Forelimb muscle (tissue), 1 donor: Measurements from ENCODE around the gene EPOP. TPM values are rescaled to one million over a fixed set of nuclear protein-coding genes. Genes with fewer than 3 reads are reported as not detected.

ENCODE experiments used
- DNase-seq: peaks from one replicate; pipeline ENCODE4 v3.0.0-alpha.2; 2013; ENCODE audit warnings: low read depth
- polyA plus RNA-seq: library from polyadenylated mRNA; unstranded; fragments of 120-200 nt; gene quantifications from one replicate; pipeline ENCODE4 v1.2.1, GENCODE V29; 2013; ENCODE audit not compliant: insufficient read length

EPOP gene
- polyA plus RNA-seq, 1 donor, result 0.51 TPM

GRCh38 chr17:38705803-38706504 is 31.2 kb upstream of the EPOP start:
- no peak for DNase-seq

DNA sequence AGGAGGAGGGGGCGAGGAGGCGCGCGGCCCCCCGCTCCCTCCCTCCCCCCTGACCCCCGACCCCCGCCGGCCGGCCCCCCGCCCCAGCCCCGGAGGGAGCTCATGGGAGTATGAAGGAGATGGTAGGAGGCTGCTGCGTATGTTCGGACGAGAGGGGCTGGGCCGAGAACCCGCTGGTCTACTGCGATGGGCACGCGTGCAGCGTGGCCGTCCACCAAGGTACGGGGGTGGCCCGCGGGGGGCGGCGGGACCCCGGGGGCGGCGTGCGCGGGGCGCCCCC is 30.7 kb upstream of the EPOP start:
- no peak for DNase-seq

GRCh38 chr17:38704606-38705522 is 30.1 kb upstream of the EPOP start, which contains the start of gene MLLT6:
MLLT6 (plus strand) TSS chr17:38705273; CDS start chr17:38705633, 360 bp downstream.
- peak; percentile 59 for DNase-seq

- no peak for DNase-seq
Measured at GRCh38 chr17:38703742-38704605, 29.2 kb upstream of the EPOP start.

DNA sequence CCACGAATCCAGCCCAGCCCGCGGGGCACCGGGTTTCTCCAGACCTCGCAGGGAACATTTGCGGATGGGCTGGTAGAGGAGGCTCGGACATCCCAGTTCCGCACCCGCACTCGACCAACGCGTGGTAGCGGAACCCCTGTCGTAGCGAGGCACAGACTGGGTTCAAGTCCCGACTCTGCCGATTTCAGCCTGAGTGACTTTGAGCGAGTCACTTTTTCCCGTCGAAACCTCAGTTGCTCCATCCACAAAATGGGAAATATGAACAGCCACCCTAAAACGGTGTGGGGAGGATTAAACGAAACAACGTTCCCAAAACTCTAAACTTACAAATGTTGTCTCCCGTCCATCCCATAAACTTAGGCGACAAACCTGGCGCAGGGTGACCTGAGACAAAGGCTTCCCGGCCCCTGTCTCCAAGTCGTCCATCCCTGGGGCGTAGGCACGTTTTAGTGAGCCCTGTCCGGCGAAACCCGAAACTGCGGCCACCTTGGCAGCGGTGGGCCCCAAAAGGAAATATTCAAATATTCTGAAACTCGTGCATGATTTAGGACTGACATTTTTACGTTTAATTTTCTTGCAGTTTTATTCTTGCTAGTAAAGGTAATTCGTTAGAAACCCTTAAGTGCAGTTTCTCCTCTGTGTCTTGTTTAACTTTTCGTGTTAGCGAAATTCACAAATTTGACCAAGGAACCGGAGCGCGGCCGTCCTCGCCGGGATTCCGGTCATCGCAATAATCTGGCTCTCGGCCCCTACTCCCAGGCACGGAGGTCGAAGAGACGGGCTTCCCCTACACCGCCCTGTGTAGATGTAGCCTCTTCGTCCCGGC is 28.4 kb upstream of the EPOP start:
- no peak for DNase-seq

DNA sequence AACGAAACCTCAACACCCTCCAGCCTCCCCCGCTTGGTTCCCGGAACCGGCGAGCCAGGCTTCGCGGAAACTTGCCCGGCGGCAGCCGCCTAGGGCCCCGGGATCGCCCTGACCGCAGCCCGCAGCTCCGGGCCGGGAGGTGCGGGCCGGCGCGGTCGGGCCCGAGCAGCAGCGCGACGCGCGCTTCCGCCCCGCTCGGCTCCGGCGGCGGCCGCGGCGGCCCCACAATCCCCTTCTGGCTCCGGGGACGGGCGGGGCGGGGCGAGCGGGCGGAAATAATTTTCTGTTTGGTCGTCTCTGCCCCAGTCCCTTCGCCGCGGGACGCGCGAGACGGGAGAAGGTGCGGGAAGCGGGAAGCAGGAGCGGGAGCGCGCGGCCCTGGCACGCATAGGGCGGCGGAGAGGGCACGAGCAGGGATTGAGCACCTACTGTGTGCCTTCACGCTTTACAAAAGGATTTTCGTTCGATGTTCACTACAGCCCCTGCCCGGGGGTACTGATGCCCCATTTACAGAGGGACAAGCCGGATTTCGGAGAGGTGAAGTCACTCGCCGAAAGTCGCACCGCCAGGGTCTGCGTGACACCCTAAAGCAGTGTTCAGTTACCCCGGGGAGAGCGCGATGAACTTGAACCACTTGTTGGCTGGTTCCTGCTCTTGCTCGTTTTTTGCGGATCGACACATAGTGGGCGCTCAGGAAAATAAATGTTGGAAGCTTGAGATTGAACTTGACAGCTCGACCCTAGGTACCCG is 27.6 kb upstream of the EPOP start:
- peak; percentile 49 for DNase-seq

DNA sequence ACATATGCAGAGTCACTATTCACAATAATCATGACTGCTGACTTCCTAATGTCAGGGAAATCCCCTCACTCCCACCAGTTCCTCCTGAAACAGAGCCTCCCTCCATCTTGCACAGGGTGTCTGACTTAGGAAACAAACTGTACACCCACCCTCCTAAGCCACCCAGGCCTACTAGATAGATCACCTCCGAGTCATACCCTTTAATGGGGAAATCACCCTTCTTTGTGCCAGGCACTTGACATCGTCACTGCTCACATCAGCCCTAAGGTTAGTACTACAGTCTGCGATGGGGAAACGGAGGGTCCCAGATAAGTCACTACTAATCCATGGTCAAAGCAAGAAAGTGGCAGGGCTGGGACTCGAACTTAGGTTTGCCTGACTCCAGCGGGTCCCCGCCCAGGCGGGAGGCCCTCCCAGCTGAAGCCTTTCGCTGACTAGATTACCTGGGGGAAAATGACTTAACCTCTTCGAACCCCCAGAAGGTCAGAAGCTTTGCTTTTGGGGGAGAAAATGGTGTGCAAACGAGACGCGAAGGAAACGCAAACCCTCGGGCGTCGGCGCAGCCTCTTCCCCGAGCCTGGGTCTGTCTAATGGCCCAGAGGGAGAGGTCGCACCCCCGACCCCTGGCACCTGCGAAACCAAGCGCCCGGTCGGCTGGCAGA is 26.9 kb upstream of the EPOP start:
- DNase-seq, result no peak

DNA sequence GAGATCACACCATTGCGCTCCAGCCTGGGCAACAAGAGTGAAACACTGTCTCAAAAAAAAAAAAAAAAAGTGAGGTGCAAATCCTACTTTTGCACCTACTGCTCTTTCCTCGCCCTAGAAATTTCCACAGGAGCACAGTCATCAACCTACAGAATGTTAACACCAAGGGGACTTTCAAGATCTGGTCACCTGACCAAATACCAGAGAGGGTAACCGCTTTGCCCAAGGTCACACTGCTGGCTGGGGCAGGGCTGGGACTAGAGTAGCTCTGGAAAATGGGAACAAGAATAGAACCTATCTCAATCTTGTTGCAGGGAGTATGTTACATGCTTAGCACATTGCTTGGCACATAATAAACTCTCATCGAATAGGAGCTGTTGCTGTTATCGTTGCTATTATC is 24.0 kb upstream of the EPOP start:
- DNase-seq, result no peak

- no peak for DNase-seq
Measured at GRCh38 chr17:38697061-38697820, 22.5 kb upstream of the EPOP start.

- DNase-seq, result peak; percentile 91
Measured at GRCh38 chr17:38693700-38694329, 19.1 kb upstream of the EPOP start.

DNA sequence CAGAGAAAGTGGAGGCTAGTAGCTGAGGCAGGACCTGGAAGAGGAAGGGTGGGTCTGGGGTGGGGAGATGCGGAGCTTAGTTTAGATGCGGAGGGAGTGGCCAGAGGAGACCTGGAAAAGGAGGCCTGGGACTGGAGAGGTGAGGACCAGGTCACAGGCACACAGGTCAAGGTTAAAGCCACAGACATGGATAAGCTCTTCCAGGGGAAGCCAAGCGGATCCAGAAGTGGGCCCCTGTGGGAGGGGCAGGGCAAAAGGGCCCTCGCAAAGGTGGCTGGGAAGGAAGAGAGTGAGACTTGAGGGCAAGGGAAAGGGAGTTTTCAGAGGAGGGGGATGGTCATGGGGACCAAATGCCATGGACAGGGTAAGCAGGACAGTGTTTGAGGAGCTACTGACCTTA is 16.4 kb upstream of the EPOP start:
- DNase-seq, result no peak

DNA sequence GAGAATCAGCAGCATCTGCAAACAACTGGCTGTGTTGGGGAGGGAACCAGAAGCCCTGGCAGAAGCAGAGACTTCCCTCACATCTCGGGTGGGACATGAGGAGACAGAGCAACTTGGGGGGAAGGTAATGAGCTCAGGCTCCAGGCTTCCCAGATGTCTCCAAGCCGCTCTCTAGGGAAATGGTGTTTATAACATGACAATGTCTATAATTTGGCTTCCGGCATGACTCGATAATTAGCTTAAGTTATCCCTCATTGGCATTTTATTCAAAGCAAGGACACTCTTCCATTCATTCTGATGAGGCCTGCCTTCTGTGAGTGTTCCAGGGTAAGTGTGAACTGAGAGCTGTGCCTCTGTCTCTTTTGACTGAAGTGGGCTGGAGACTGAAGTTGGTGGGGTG is 15.6 kb upstream of the EPOP start:
- DNase-seq, result no peak

DNA sequence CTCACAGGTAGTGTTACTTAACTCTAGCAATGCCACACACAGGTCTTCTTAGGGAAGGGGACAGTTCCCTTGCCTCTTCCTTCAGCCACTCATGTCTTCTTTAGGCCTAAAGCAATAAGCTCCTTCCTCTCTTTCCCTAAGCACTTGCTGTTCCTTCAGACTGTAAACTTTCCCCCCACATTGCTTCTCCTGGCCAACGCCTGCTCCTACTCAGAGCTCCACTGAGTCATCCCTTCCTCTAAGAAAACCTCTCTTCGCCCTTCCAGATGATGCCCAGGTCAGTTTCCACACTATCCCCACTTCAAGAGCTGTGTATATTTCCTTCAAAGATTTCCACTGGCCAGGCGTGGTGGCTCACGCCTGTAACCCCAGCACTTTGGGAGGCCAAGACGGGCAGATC is 12.5 kb upstream of the EPOP start:
- no peak for DNase-seq

GRCh38 chr17:38685491-38685890 is 10.7 kb upstream of the EPOP start:
- no peak for DNase-seq

DNA sequence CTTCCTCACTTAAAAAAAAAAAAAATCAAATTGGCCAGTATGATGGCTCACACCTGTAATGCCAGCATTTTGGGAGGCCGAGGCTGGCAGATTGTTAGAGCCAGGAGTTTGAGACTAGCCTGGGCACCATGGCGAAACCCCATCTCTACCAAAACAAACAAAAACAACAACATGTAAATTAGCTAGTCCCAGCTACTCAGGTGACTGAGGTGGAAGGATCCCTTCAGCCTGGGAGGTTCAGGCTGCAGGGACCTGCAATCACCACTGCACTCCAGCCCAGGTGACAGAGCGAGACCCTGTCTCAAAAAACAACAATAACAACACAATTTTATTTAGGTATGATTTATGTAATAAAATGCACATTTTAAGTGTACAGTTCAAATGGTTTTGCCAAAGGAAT is 6.3 kb upstream of the EPOP start:
- DNase-seq, result no peak

DNA sequence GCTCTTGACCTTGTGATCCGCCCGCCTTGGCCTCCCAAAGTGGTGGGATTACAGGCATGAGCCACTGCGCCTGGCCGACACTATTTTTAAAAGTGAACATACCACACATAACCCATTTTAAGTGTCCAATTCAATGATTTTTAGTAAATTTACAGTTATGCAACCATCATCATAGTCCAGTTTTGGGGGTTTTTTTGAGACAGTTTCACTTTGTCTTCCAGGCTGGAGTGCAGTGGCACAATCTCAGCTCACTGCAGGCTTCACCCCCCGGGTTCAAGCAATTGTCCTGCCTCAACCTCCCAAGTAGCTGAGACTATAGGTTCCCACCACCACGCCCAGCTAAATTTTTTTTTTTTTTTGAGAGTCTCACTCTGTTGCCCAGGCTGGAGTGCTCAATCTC is 3.1 kb upstream of the EPOP start:
- DNase-seq, result no peak

- DNase-seq, result peak; percentile 44
Measured at GRCh38 chr17:38676706-38677504, 2.1 kb upstream of the EPOP start.
